HG03571 (cell line): ENCODE measurements around the gene DOLPP1.

ENCODE experiments used
- ATAC-seq: cut with Tn5 transposase; IDR thresholded peaks from one replicate; pipeline ENCODE4 v1.9.1; 2021; ENCODE audit not compliant: unreplicated experiment

DOLPP1 gene

GRCh38 chr9:129136446-129137035 is 55.6 kb downstream of the DOLPP1 start:
- ATAC-seq = no peak

- ATAC-seq = no peak
Observed at GRCh38 chr9:129137292-129138143, 56.6 kb downstream of the DOLPP1 start.

- ATAC-seq = no peak
Observed at GRCh38 chr9:129138144-129138462, 57.2 kb downstream of the DOLPP1 start.

- no peak for ATAC-seq
Observed at GRCh38 chr9:129138476-129139232, 57.7 kb downstream of the DOLPP1 start.

GRCh38 chr9:129139233-129139992 is 58.5 kb downstream of the DOLPP1 start:
- ATAC-seq = no peak

- peak; percentile 47 for ATAC-seq
Observed at GRCh38 chr9:129139993-129140396, 59.1 kb downstream of the DOLPP1 start.
